Inflammatory macrophage treated with lipopolysaccharide for 4 hours (primary cell): ENCODE data around the gene EFCAB11.
A peak's percentile ranks its signal among the peaks of the same experiment; 100 is the strongest.

Source experiments
- DNase-seq: peaks from one replicate; pipeline ENCODE4 v3.0.0-alpha.2; 2020

EFCAB11 gene

DNA sequence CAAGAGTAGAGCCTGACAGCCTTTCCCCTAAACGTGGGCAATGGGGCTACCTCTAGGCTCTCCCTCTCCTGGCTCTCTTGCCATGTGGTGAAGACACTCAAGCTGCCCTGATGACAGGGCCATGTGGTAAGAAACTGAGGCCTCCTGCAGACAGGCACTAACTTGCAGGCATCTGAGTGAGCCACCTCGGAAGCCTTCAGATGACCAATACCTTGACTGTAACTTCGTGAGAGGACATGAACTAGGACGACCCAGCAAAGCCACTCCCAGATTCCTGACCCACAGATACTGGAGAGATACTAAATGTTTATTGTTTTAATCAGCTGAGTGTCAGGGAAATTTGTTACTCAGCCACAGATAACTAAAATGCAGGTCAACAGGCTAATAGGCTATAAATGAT, 96.4 kb downstream of the EFCAB11 start:
- no peak for DNase-seq

DNA sequence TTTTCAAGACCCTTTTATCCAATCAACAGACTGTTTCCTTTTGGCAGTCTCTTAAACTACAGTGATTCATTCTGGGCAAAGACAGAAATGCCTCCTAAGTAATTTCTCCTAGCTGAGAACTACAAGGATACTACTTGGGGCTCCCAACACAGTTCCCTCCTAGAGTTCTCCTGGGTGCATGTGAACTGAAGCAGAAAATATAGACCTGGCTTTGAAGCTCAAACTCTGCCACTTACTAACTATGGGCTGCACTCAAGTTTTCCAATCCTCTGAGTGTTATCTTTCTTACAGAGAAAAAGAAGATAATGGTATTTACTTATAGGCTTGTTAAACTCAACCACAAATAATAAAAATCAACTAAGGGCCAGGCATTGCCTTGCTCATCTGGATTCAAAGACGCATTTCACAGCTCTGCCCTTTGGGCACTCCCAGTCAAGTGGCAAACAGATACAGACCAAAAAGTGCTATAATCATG, 97.6 kb downstream of the EFCAB11 start:
- no peak for DNase-seq

DNA sequence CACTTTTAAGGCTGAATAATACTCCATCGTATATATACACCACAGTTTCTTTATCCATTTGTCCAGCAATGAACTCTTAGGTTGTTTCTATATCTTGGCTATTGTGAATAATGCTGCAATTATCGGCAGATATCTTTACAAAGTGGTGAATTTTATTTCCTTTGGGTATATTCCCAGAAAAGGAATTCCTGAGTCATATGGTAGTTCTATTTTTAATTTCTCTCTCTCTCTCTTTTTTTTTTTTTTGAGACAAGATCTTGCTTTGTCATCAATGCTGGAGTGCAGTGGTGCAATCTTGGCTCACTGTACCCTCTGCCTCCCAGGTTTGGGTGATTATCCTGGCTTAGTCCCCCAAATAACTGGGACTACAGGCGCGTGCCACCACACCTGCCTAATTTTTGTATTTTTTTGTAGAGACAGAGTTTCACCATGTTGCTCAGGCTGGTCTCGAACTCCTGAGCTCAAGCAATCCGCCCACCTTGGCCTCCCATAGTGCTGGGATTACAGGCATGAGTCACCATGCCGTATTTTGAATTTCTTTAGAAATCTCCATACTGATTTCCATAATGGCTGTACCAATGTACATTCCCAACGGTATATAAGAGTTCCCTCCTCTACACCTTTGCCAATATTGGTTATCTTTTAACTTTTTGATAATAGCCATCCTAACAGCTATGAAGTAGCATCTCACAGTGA, 98.4 kb downstream of the EFCAB11 start:
- DNase-seq: no peak

DNA sequence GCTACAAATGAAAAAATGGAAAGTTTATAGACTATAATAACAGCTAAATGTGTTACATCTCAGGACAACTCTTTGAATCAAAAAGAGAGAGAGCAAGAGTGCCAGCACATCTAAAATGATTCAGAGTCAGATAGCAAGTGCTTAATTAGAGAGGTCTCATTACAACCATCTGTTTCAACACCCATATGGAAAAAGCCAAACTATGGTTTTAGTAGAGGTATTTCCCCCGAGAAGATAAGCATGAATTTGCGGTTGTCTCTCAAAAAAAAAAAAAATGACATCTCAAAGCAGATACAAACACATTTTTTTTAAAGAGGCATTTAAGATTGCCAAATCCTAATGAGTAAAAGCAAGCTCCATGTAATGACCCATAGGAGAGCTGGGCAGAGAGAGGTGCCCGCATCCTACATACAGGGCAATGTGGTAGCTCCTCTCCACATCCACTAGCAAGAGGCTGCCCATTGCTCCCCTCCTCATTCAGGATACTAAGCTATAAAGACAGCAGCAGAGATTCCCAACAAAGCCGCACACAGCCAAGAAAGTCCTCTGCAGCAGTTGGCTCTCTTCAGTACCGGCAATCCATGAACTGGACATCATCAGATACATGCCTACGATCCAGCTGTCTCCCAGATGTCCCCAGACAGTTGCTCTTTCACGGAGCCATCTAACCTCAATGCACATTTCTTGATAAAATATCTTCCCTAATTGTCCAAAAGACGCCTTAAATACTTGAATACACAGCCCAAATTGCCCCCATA, 100.4 kb downstream of the EFCAB11 start:
- DNase-seq: no peak

DNA sequence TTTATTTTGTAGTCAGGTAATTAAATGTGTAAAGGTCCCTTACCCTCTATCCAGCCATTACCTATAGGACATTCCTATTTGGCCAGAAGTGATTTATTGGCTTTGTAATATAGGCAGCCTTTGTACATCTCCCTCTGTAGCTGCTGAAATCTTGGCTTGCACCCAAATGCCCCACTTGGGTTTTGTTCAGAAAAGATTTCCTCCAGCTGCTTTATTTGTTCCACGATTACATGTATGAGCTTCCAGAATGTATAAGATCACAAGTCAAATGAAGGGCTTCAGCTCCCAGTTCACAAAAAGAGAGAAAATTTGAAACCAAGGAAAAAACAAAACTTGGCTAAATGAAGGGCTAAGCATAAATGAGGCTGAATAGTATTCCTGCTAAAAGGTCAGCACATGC, 103.4 kb downstream of the EFCAB11 start:
- no peak for DNase-seq

DNA sequence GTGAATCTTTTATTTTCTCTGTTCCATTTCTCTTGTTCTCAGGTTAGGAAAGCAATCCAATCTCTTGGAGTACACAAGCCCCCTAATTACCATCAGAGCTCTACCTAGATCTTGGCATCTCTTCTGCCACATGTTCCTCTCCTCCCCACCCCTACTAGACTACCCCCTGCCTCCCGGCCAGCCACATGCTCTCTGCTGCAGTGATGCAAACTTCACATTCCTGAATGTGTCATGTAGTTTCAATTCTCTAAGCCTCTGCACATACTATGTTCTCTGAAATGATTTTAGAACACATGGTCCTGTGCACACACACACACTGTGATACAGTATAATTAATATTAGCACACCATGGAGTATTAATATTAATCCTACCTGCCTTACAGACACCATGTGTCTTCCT, 104.6 kb downstream of the EFCAB11 start:
- no peak for DNase-seq

DNA sequence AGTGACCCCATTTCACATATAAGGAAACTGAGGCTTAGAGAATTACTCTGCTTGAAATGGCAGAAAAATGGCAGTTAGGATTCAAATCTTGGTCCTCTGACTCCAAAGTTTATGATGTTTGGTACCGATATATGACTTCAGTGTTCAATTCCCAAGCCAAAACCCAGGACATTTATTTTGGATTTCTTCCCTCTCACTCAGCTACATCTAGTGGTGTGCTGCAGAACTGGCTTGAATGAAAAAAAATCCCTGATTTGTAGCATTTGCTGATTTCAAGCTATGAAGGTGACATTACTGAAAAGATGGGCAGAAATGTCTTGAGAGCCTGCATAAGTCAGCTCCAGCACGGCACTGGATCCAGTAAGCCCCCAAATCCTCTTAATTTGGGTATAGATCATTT, 106.4 kb downstream of the EFCAB11 start:
- DNase-seq: no peak

DNA sequence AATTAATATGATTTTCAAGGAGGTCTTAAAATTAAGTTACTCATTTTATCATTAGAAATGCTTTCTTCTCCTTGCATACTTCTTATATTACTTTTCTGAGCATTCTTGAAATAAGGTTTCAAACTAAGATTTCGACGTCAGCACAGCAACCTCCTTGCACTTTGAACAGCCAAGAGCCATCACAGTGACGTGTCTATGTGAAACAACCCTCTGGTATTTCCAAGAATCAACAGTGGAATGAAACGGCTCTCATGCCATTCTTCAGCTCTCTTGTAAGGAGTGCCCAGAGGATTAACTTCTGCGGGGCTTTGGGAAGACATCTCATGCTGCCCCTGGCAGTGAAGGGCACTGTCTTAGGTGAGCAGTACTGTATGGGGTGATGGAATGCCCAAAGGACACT, 109.2 kb downstream of the EFCAB11 start:
- no peak for DNase-seq

DNA sequence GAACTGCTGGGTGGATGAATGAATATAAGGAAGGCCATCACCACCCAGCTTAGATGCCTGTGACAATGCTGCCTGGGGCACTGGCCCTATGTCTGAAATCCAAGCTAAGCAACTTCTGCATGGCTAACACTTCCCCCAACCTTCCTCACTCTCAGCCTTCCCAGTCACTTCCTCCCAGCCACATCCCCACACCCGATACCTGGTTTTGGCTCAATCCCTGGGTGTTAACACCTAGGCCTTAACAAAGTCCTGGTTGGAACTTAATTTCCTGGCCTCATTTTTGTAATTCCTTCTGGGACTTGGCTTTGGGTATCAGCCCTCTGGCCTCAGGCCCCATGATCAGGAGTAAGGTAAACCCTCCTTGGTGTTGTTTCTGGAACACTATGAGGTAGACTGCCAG, 110.0 kb downstream of the EFCAB11 start:
- no peak for DNase-seq

DNA sequence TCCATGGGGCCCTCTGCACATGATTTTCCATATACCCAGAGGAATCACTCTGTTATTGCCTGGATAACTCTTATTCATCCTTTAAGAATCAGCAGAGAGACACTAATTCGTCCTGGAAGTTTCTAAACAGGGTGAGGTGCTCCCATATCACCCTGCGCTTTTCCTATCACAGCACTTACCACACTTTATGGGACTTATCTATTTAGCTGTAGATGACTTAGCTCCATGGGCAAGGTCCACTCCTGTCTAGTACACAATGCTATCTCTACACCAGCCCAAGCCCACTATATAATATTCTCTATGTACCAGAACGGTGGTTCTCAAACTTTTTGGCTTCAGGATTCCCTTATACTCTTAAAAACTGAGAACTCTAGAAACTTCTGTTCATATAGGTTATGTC, 111.7 kb downstream of the EFCAB11 start:
- DNase-seq: no peak

DNA sequence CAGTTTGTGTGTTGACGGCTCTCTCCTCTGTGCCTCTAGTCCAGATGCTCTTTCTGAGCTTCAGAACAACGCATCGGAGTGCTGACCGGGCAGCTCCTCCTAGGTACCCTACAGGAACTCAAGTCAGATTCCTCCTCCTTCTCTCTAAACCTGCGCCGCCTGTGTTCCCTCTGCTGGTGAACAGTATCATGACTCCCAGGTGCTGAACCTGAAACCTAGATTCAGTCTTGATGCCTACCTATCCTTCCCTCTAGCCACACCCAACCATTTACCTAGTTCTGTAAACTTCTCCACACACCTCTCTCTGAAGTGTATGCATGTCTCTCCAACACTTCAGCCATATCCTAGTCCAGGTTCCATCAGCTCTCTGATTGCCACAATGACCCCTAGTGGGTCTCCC, 112.7 kb downstream of the EFCAB11 start:
- DNase-seq: no peak

DNA sequence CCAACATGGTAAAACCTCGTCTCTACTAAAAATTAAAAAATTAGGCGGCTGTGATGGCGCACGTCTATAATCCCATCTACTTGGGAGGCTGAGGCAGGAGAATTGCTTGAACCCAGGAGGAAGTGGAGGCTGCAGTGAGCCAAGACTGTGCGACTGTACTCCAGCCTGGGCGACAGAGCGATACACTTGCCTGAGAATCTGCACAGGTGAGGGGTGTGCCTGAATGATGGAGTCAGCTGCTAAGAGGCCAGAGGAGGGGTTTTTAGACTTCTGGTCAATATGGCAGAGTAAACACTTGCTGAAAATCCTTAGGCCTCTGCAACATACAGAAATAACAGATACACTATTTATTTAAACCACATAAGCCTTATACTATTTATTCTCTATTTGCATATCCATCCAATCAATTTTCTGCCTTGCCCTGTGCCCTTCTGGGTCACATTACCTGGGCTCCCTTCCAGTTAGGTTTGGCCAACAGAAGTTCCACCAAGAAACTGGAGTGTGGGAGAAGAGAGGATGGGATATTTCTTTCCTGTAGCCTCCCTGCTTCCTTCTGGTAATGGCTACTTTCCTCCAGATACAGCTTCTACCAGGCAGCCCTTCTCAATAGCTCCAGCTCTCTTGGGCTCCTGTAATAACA, 117.6 kb downstream of the EFCAB11 start:
- no peak for DNase-seq

DNA sequence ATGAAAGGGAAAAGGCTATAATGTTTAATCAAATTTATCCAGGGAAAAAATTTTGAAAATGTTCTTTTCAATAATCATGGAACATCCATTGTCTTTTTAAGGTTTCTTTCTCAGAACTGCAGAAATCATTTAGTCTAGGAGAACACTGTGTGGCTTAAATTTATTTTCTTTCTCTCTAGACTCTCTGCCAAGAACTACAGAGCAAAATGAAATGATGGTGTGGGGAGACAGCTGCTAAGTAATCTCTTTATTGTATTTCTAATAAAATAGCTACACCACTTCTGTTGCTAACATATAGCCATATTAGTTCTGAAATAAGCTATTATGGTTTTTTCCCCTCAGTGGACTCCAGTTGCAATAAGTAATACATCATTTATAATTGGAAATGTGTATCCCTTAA, 120.9 kb downstream of the EFCAB11 start:
- DNase-seq: no peak

DNA sequence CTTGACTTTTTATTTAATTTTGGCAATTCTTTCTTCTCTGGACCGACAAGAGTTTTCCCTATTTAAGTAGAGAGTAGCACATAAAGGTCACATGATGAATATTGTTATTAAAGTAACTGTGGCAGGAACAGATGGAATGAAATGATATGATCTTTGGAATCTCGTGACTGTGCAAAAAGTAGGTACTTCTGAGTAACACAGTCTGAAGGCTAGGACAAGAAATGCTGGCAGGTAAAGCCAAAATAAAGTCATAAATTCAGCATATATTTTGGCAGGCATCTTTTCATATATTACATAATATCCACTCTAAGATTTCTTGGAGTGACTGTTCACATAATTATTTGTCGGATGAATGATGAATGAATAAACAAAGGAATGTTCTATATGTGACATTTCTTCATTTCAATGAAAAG, 121.4 kb downstream of the EFCAB11 start:
- no peak for DNase-seq

DNA sequence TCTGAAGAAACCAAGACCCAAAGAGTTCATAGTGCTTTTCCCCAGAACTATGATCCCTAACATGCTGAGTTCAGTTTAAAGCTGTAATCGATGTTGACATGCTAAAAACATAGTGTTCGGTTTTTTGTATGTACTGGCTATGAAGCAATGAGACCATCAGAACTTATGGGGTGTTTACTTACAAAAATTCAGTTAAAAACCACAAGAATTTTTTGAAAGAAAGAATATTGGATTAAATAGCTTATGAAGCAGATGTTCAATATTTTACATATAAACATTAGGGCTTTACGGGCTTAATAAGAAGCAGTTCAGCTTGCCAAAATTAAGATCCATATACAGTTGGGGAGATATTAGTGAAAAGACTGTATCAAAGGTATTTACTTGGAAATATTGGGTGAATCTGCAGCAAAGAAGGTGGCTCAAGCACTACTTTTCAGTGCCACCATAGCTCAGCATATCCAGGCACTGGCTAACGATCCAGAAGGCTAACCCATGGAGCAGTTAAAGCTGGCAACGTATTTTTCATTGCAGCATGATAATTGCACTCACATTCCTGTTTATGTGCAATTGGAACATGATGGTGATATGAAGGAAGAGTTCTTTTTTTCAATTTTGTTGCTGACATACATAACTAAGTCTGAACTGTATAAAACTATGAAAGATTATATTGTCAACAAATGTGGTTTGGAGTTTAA, 125.9 kb downstream of the EFCAB11 start:
- DNase-seq: no peak

DNA sequence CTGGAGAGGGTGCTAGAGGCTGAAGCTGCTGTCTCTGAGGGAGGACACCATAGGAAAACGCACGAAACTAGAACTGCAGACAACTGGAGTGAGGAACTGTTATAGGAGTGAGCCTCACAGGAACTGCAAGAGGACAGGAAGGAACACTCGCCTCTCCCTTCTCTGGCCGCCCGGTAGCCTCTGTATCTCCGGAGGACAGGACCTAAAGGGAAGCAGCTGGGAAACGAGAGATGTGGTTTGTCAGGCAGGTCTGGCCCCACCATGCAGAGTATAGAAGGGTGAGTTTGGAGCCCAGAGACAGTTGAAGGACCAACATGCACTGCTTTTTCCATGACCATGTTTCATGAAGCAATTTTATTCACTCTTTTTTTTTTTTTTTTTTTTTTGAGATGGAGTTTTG, 127.3 kb downstream of the EFCAB11 start:
- DNase-seq: peak; percentile 11

DNA sequence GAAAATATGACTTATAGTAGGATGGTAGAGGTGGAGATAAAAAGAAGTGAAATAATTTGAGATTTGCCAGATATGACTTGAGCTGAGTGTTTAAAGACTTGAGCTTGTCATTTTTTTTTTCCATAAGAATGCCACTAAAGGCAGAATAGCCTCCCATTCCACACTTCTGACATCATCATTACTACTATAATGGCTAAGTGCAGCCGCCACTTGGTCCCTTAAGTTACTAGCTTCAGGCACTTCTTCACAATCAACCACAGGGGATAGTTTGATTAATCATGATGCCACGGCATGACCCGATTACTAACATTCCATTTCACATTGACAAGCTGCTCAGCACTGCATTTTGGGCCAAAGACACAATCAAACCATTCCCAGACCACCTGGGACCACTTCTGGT, 127.9 kb downstream of the EFCAB11 start:
- DNase-seq: no peak

DNA sequence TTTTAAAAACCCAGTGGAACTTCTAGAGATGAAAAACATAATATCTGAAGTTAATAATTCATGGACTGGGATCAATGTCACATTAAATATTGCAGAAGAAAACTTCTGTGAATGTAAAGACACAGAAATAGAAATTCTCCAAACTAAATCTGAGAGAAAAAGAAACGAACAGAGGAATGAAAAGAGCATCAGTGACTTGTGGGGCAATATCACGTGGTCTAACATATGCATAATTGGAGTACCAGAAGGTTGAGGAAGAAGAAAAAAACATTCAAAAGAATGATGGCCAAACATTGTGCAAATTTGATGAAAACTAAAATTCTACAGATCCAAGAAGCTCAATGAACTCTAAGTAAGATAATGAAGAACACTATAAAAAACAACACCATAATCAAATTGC, 130.8 kb downstream of the EFCAB11 start:
- DNase-seq: no peak

DNA sequence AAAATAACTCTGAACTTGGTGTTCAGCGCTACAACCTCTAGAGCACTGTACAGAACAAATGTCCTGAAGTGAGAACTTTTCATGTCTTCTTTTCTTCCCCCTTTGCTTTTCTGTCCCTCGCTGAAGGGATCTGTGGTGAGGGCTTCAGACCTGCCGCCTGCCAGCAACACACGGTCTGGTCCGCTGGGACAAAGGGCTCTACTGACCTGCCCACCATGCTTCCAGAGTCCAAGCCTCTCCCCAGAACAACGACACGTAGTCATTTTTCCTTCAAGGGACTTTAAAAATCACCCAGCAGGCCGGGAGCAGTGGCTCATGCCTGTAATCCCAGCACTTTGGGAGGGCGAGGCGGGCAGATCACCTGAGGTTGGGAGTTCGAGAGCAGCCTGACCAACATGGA, 140.4 kb downstream of the EFCAB11 start:
- DNase-seq: no peak

DNA sequence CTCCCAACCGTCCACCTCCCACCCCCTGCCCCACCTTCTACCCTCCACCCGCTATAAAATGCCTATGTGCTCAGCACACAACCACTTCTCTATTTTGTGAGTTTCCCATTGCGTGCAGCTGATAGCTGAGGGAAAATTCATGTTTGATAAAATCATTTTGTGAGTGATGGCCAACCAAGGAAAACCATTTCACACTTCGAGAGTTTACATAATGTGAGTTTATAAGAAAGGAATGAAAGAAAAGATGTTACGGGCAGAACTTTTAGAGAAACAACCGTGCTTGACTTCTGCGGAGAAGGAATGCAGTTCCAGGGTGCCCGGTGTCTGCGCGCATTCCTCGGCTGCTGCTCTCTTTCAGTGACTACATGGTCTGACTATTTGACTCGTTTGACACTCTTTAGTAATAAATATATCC, 140.9 kb downstream of the EFCAB11 start:
- DNase-seq: no peak

DNA sequence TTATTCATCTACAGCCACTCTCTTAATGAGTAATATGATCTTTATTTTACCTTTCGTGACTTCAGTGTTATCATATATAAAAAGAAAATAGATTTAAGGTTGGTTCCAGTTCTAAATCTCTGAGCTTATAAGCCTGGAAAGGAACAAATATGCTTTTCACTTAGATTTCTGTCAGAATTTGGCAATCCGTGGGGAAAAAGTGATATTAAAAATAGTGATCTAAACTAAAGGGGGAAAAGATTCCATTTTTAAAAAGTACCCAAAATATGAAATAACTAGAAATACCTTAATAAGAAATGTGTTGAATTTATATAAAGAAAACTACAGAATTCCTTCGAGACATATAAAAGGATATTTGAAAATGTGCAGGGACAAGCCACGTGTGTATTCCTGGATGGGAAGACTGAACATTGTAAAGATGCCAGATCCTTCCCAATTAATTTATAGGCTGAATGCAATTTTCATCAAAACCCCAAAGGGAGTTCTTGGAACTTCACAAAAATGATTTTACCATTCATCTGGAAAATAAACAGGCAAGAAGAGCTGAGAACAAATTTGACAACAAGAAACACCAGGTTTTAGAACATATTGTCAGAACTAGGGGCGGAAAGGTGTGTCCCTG, 142.5 kb downstream of the EFCAB11 start:
- DNase-seq: no peak

DNA sequence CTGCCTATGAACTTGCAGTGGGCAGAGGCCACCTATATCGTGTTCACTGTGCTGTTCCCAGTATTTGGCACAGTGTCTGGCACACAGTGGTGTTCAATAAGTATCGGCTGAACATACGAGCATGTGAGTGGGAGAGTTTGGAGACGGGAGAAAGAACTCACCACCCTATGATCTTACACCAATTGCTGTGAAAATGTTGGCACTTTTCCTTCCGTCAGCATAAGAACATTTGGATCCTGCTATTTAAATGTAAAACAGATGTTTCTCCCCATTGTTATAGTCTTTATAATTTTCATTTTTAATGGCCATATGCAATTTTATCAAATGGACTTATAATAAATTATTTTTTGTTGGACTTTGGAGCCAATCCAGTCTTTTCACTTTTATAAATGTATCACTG, 144.4 kb downstream of the EFCAB11 start:
- DNase-seq: no peak

DNA sequence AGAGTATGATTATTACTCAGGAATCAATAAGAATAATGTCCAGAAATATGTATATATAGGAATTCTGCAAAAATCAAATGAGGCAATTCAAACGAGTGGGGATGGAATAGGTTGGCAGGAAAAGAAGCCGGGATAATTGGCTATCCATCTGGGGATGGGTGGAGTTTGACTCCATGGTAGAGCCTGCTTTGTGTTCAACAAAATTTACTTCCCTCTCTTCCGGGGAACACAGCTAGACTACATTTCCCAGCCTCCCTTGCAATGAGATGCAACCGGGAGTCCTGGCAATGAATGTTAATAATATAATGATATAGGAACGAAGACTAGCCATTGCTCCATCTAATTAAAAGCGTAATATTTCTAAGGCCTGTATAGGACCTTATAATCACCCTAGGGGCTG, 146.6 kb downstream of the EFCAB11 start:
- DNase-seq: no peak
